GM12874 (cell line): ENCODE measurements around the gene GSAP.

Experiments
- TF ChIP-seq, protein P1 (sequence below): IDR thresholded peaks from 2 replicates; pipeline ENCODE4 v1.5.1; 2011; ENCODE audit warnings: low read depth, mild to moderate bottlenecking, control low read depth, low read length, moderate library complexity; ENCODE audit not compliant: insufficient read depth

GSAP gene

DNA sequence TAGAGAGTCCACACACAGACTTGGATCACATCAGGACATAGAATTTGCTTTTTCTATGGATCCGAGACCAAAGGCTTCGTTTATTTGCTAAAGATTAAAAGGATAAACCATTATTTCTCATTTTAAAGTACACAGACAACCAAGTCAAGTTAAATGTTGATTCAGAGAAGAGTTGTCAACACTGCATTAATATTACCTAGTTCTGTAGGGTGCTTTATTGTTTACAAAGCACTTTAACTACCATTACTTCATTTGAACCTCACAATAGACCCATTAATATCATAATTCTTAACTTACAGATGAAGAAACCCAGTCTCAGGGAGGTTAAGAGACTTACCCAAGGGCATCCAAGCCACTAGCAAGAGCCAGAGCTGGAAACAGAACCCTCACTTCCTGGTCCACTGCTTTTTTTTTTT is 43.2 kb upstream of the GSAP start:
- TF ChIP-seq, protein P1, sequence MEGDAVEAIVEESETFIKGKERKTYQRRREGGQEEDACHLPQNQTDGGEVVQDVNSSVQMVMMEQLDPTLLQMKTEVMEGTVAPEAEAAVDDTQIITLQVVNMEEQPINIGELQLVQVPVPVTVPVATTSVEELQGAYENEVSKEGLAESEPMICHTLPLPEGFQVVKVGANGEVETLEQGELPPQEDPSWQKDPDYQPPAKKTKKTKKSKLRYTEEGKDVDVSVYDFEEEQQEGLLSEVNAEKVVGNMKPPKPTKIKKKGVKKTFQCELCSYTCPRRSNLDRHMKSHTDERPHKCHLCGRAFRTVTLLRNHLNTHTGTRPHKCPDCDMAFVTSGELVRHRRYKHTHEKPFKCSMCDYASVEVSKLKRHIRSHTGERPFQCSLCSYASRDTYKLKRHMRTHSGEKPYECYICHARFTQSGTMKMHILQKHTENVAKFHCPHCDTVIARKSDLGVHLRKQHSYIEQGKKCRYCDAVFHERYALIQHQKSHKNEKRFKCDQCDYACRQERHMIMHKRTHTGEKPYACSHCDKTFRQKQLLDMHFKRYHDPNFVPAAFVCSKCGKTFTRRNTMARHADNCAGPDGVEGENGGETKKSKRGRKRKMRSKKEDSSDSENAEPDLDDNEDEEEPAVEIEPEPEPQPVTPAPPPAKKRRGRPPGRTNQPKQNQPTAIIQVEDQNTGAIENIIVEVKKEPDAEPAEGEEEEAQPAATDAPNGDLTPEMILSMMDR = no peak

DNA sequence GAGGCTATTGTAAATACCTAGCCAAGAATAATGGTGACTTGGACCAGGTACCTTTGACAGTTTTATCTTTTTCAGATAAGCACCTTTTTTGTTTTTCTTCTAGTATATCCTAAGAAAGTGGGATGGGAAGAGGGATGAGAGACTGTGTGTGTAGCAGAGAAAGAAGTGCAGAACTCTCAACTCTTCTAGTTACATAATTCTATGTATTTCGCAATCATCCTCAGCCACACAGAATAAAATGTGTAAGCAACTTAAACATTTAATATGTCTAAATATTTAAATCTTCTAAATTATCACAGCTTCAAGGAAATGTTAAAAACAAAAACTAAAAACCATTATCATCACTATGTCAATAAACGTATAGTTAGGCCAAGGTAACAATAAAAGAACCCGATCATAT is 42.6 kb upstream of the GSAP start:
- TF ChIP-seq, protein P1 = no peak

DNA sequence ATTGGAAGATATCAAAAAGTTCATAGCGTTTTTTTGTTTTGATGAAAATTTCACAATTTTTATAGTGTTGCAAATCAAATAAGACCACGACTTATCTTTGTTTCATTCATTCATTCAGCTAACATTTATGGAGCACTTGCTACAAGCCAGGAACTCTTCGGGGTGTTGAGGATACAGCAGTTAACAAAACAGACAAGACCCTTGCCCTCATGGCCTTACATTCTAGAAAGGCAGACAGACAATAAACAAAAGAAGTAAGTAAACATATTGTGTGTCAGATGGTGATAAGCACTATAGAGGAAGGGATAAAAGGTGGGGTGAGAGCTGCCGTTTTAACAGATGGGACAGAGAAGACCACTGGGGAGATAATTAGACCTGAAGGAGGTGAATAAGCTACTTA is 41.6 kb upstream of the GSAP start:
- TF ChIP-seq, protein P1 = no peak

- TF ChIP-seq, protein P1 = no peak
These were observed 40.5 kb upstream of the GSAP start for GRCh38 chr7:77456696-77457095.

GRCh38 chr7:77455321-77455720 is 39.2 kb upstream of the GSAP start:
- TF ChIP-seq, protein P1 = no peak

DNA sequence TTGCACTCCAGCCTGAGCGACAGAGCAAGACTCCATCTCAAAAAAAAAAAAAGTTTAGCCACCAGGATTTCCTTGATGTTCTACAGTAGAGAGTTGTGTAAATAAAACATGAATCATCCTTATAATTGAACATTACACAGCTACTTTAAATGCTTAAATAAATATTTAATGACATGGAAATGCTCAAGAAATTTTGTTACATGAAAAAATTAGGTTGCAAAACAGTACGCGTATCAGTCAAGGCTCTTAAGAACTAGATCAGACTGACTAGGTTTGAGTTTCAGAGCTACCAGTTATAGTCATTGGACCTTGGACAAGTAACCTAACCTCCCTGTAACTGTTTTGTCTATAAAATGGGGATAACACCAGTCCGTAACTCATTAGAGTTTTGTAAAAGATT is 38.7 kb upstream of the GSAP start:
- TF ChIP-seq, protein P1 = no peak

GRCh38 chr7:77453531-77453930 is 37.4 kb upstream of the GSAP start:
- TF ChIP-seq, protein P1 = no peak

DNA sequence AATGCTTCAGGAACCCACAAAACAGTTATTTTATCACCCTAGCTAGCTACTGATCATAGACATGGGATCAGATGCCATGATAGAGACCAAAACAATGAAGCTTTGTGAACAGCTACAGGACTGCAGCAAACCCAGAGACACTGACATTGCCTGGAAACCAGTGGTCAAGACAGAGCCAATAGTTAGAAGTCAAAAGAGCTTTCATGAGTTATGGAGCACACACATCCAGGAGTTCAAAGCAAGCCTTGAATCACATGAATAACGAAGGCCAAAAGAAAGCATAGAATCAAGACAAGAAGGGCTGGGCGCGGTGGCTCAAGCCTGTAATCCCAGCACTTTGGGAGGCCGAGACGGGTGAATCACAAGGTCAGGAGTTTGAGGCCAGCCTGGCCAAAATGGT is 34.5 kb upstream of the GSAP start:
- TF ChIP-seq, protein P1 = no peak
